ENCODE data around the gene RPS21. TPM values are rescaled to one million over a fixed set of nuclear protein-coding genes. Genes with fewer than 3 reads are reported as not detected.

RPS21 gene
- total and polyA plus RNA-seq, 2 of the 13 experiments (the other 11 are each of a cell fraction or from before 2014, with no cell fraction given), result 2,647 to 11,063 TPM

GRCh38 chr20:62368392-62368975, 18.4 kb upstream of the RPS21 start (continued):
- TF ChIP-seq ZNF318 (CRISPR knock-in tag; IDR thresholded peaks at IDR 0.05) (no peak), ERF (CRISPR knock-in tag; IDR thresholded peaks at IDR 0.05) (peak; percentile 9; the same call in 1 of the 2 replicates), ZNF142 (CRISPR knock-in tag; IDR thresholded peaks at IDR 0.05) (no peak; the same call in 1 of the 2 replicates), MYC (CRISPR knock-in tag; IDR thresholded peaks at IDR 0.05; ENCODE audit: borderline replicate concordance) (no peak; the same call in 1 of the 2 replicates), UBTF (CRISPR knock-in tag; IDR thresholded peaks at IDR 0.05) (peak; percentile 42), ZHX1 (CRISPR knock-in tag; IDR thresholded peaks at IDR 0.05; ENCODE audit: low read depth) (peak; percentile 52; the same call in 1 of the 2 replicates), ZNF674 (CRISPR knock-in tag; IDR thresholded peaks at IDR 0.05; ENCODE audit: low read depth) (no peak), MBD4 (IDR thresholded peaks at IDR 0.05; ENCODE audit: borderline replicate concordance, low read length) (no peak), ZSCAN9 (CRISPR knock-in tag; IDR thresholded peaks at IDR 0.05; ENCODE audit: borderline replicate concordance) (no peak)

All from HepG2 (cell line).